SK-N-SH treated with all-trans-retinoic acid at 6 μM for 48 hours (cell line): Measurements from ENCODE around the gene RPS6KA2.

Source experiments
- ATAC-seq: fragments of 200-7000 bp; cut with Tn5 transposase; 3 replicates; pipeline ENCODE4 v1.9.1; 2020; ENCODE audit warnings: mild to moderate bottlenecking, moderate library complexity
- ARNTL ChIP-seq: fragments of 450-650 bp; formaldehyde crosslinking; IDR thresholded peaks from 2 replicates; pipeline ENCODE4 v1.5.0; 2020; ENCODE audit warnings: low read depth, mild to moderate bottlenecking, moderate library complexity, borderline replicate concordance
- BACH2 ChIP-seq: fragments of 250-450 bp; sonication (Bioruptor Pico); IDR thresholded peaks from 2 replicates; pipeline ENCODE4 v1.9.0; 2021; ENCODE audit warnings: mild to moderate bottlenecking, borderline replicate concordance
- CSDC2 ChIP-seq: fragments of 250-450 bp; sonication (Bioruptor Pico); IDR thresholded peaks from 2 replicates; pipeline ENCODE4 v1.5.0; 2020; ENCODE audit warnings: mild to moderate bottlenecking, moderate library complexity
- ESRRG ChIP-seq: fragments of 250-450 bp; sonication (Bioruptor Pico); IDR thresholded peaks from 2 replicates; pipeline ENCODE4 v1.6.1; 2021; ENCODE audit warnings: mild to moderate bottlenecking
- GLIS3 ChIP-seq: fragments of 250-450 bp; sonication (Bioruptor Pico); IDR thresholded peaks from 2 replicates; pipeline ENCODE4 v1.5.0; 2020; ENCODE audit warnings: mild to moderate bottlenecking, moderate library complexity
- ISL1 ChIP-seq: fragments of 250-450 bp; sonication (Bioruptor Pico); IDR thresholded peaks from 2 replicates; pipeline ENCODE4 v2.1.2; 2022; ENCODE audit warnings: mild to moderate bottlenecking, moderate library complexity
- OSR1 ChIP-seq: fragments of 250-450 bp; sonication (Bioruptor Pico); IDR thresholded peaks from 2 replicates; pipeline ENCODE4 v1.8.0; 2022; ENCODE audit warnings: moderate library complexity, mild to moderate bottlenecking, inconsistent platforms
- PATZ1 ChIP-seq: fragments of 250-450 bp; sonication (Bioruptor Pico); IDR thresholded peaks from 2 replicates; pipeline ENCODE4 v1.8.0; 2020; ENCODE audit warnings: mild to moderate bottlenecking, moderate library complexity, borderline replicate concordance
- POU6F1 ChIP-seq: fragments of 250-450 bp; sonication (Bioruptor Pico); IDR thresholded peaks from 2 replicates; pipeline ENCODE4 v1.8.0; 2021; ENCODE audit warnings: low read depth, mild to moderate bottlenecking, moderate library complexity, borderline replicate concordance
- PPARA ChIP-seq: fragments of 250-450 bp; sonication (Bioruptor Pico); IDR thresholded peaks from 2 replicates; pipeline ENCODE4 v1.5.0; 2020; ENCODE audit warnings: mild to moderate bottlenecking, borderline replicate concordance
- RARB ChIP-seq: fragments of 250-450 bp; sonication (Bioruptor Pico); IDR thresholded peaks from 2 replicates; pipeline ENCODE4 v1.8.0; 2021; ENCODE audit warnings: mild to moderate bottlenecking, moderate library complexity
- SNAI2 ChIP-seq: fragments of 250-450 bp; sonication (Bioruptor Pico); IDR thresholded peaks from 2 replicates; pipeline ENCODE4 v1.5.0; 2020; ENCODE audit warnings: mild to moderate bottlenecking, moderate library complexity
- TCF4 ChIP-seq: fragments of 250-450 bp; sonication (Bioruptor Pico); IDR thresholded peaks from 2 replicates; pipeline ENCODE4 v1.8.0; 2021; ENCODE audit warnings: mild to moderate bottlenecking, moderate library complexity, borderline replicate concordance
- TOX ChIP-seq: fragments of 250-450 bp; sonication (Bioruptor Pico); IDR thresholded peaks from 2 replicates; pipeline ENCODE4 v1.8.0; 2021; ENCODE audit warnings: mild to moderate bottlenecking, moderate library complexity, borderline replicate concordance
- TSHZ2 ChIP-seq: fragments of 250-450 bp; sonication (Bioruptor Pico); IDR thresholded peaks from 2 replicates; pipeline ENCODE4 v1.5.0; 2020; ENCODE audit warnings: mild to moderate bottlenecking, moderate library complexity
- ZC3H10 ChIP-seq: fragments of 250-450 bp; sonication (Bioruptor Pico); IDR thresholded peaks from 2 replicates; pipeline ENCODE4 v1.5.1; 2021; ENCODE audit warnings: mild to moderate bottlenecking, moderate library complexity
- ZFP3 ChIP-seq: fragments of 250-450 bp; sonication (Bioruptor Pico); IDR thresholded peaks from 2 replicates; pipeline ENCODE4 v1.5.0; 2020; ENCODE audit warnings: mild to moderate bottlenecking, moderate library complexity
- ZFP30 ChIP-seq: fragments of 450-650 bp; formaldehyde crosslinking; IDR thresholded peaks from 2 replicates; pipeline ENCODE4 v1.5.0; 2022; ENCODE audit warnings: mild to moderate bottlenecking, moderate library complexity
- ZNF565 ChIP-seq: fragments of 450-650 bp; formaldehyde crosslinking; conservative IDR thresholded peaks from 2 replicates; pipeline ENCODE4 v1.5.0; 2020; ENCODE audit warnings: low read depth, mild to moderate bottlenecking, moderate library complexity
- ZNF70 ChIP-seq: fragments of 450-650 bp; formaldehyde crosslinking; IDR thresholded peaks from 2 replicates; pipeline ENCODE4 v1.5.0; 2020; ENCODE audit warnings: mild to moderate bottlenecking, moderate library complexity
- ZNF8 ChIP-seq: fragments of 450-650 bp; formaldehyde crosslinking; IDR thresholded peaks from 2 replicates; pipeline ENCODE4 v1.5.0; 2020; ENCODE audit warnings: mild to moderate bottlenecking, moderate library complexity

The RPS6KA2 gene

GRCh38 chr6:166675736-166676135, 48.7 kb upstream of the RPS6KA2 start (continued):
- no peak for TF ChIP-seq ZC3H10
- TF ChIP-seq ZNF70 (CRISPR knock-in tag): no peak
- TF ChIP-seq RARB (CRISPR knock-in tag): no peak
- no peak for TF ChIP-seq ZNF8 (CRISPR knock-in tag)
- TF ChIP-seq SNAI2 (CRISPR knock-in tag): no peak
- no peak for TF ChIP-seq ZNF565
- TF ChIP-seq ISL1: no peak
- no peak for TF ChIP-seq TOX (CRISPR knock-in tag)
- TF ChIP-seq ZFP30: no peak
- no peak for TF ChIP-seq ESRRG (CRISPR knock-in tag)
- TF ChIP-seq PPARA (CRISPR knock-in tag): no peak
- no peak for TF ChIP-seq TCF4 (CRISPR knock-in tag)

GRCh38 chr6:166673309-166673708, 46.3 kb upstream of the RPS6KA2 start:
- TF ChIP-seq OSR1 (no peak), POU6F1 (CRISPR knock-in tag) (no peak), CSDC2 (no peak), SNAI2 (CRISPR knock-in tag) (no peak), BACH2 (no peak), TOX (CRISPR knock-in tag) (no peak), TSHZ2 (no peak), ZC3H10 (no peak), GLIS3 (no peak), ZFP30 (no peak), ZNF70 (CRISPR knock-in tag) (no peak), PPARA (CRISPR knock-in tag) (no peak), ESRRG (CRISPR knock-in tag) (no peak), ARNTL (CRISPR knock-in tag) (no peak)
- TF ChIP-seq, all 23 proteins: peak for 0
- ATAC-seq: no peak

- no peak for ATAC-seq
Observed at GRCh38 chr6:166672624-166673206, 45.7 kb upstream of the RPS6KA2 start.

More at GRCh38 chr6:166672624-166673206, 45.7 kb upstream of the RPS6KA2 start:
- TF ChIP-seq PPARA (CRISPR knock-in tag): no peak
- no peak for TF ChIP-seq ISL1
- TF ChIP-seq PATZ1 (CRISPR knock-in tag): no peak
- no peak for TF ChIP-seq CSDC2
- TF ChIP-seq ESRRG (CRISPR knock-in tag): no peak
- TF ChIP-seq ARNTL (CRISPR knock-in tag): no peak
- no peak for TF ChIP-seq ZFP30
- no peak for TF ChIP-seq TOX (CRISPR knock-in tag)
- no peak for TF ChIP-seq ZFP3 (CRISPR knock-in tag)
- no peak for TF ChIP-seq ZNF70 (CRISPR knock-in tag)
- TF ChIP-seq OSR1: no peak
- TF ChIP-seq ZNF565: no peak
- TF ChIP-seq ZNF8 (CRISPR knock-in tag): no peak
- TF ChIP-seq RARB (CRISPR knock-in tag): no peak
